Spleen (tissue), 11 donors: ENCODE data around the gene CDCA3. TPM values are rescaled to one million over a fixed set of nuclear protein-coding genes. Genes with fewer than 3 reads are reported as not detected.

ENCODE experiments used
- DNase-seq: peaks from one replicate; pipeline ENCODE4 v3.0.0-alpha.2; 2020
- H3K27ac ChIP-seq, 8 donors: fragments of 200-600 bp; sonication (generic) in 7 of 8; 1 replicate in 4 of 8; 2 replicates in 4 of 8; pipeline versions ENCODE4 v1.5.0 to v1.8.0; 2016 to 2021; ENCODE audit warnings: inconsistent platforms in 4 of 8, mild to moderate bottlenecking in 4 of 8, moderate library complexity in 1 of 8
- H3K27me3 ChIP-seq, 7 donors: fragments of 200-600 bp; sonication (generic) in 6 of 7; replicated peaks in 1 of 7; 1 replicate in 4 of 7; 2 replicates in 3 of 7; pipeline versions ENCODE4 v1.5.0 to v1.8.0; 2016 to 2021; ENCODE audit warnings: inconsistent platforms in 3 of 7, mild to moderate bottlenecking in 1 of 7
- H3K36me3 ChIP-seq, 6 donors: fragments of 200-600 bp; sonication (generic) in 5 of 6; 1 replicate in 4 of 6; 2 replicates in 2 of 6; pipeline versions ENCODE4 v1.5.0 to v1.8.0; 2016 to 2021; ENCODE audit warnings: inconsistent platforms in 2 of 6
- H3K4me1 ChIP-seq, 6 donors: fragments of 200-600 bp; sonication (generic) in 5 of 6; 1 replicate in 3 of 6; 2 replicates in 3 of 6; pipeline versions ENCODE4 v1.5.0 to v1.8.0; 2016 to 2021; ENCODE audit warnings: inconsistent platforms in 3 of 6
- H3K4me3 ChIP-seq, 8 donors: fragments of 200-600 bp; sonication (generic) in 7 of 8; 1 replicate in 4 of 8; 2 replicates in 4 of 8; pipeline versions ENCODE4 v1.5.0 to v1.8.0; 2016 to 2021; ENCODE audit warnings: inconsistent platforms in 4 of 8, mild to moderate bottlenecking in 4 of 8, moderate library complexity in 2 of 8
- H3K9me3 ChIP-seq, 8 donors: fragments of 200-600 bp; sonication (generic) in 7 of 8; 1 replicate in 4 of 8; 2 replicates in 4 of 8; pipeline versions ENCODE4 v1.5.0 to v1.8.0; 2016 to 2021; ENCODE audit warnings: inconsistent platforms in 4 of 8
- POLR2A ChIP-seq, 3 donors: fragments of 450-650 bp; IDR thresholded peaks; one replicate each; pipeline ENCODE4 v1.5.1; 2017; ENCODE audit warnings: antibody characterized with exemption in 3 of 3, mild to moderate bottlenecking in 1 of 3
- POLR2AphosphoS5 ChIP-seq, 3 donors: sonication (generic); formaldehyde crosslinking; IDR thresholded peaks; one replicate each; pipeline ENCODE4 v1.5.1; 2017; ENCODE audit warnings: antibody characterized with exemption in 3 of 3
- WGBS, 5 donors: extraction: QIAGEN DNeasy Blood & Tissue Kit in 3 of 5; methylation state at CpG; one replicate each; pipeline versions ENCODE4 v1.1.5 to v1.1.7; 2013 to 2018; 5-methylcytosine and 5-hydroxymethylcytosine counted together
- intact Hi-C: fragments of 100-400 bp; cut with DNase I; formaldehyde crosslinking; loops from one replicate; pipeline ENCODE4 v1.15.0; 2023; ENCODE audit warnings: low total_unique reads
- polyA plus RNA-seq, 3 donors: library from polyadenylated mRNA; stranded (reverse); fragments of 200-250 nt; gene quantifications; one replicate each; pipeline ENCODE4 v1.2.1, GENCODE V29; 2013
- total RNA-seq, 7 donors: library from RNA; depleted of rRNA in 3 of 7; stranded (reverse); fragments of >200 nt in 3 of 7; fragmentation: NEBNext Ultra II Directional in 4 of 7; extraction: Animal tissue kit (Norgen Biotek cat#: 25700) in 4 of 7; gene quantifications; one replicate each; pipeline versions ENCODE4 v1.1.0 to v1.2.1, GENCODE V29; 2016 to 2021
- TF ChIP-seq, protein P1 (sequence below), 11 experiments: fragments of 200-600 bp in 7 of 11; fragments of 450-650 bp in 4 of 11; sonication (generic) in 4 of 11; IDR thresholded peaks in 8 of 11; conservative IDR thresholded peaks in 3 of 11; 1 replicate in 7 of 11; 2 replicates in 4 of 11; pipeline versions ENCODE4 v1.4.0 to v1.8.0; 2016 to 2021; ENCODE audit warnings: antibody characterized with exemption in 11 of 11, inconsistent platforms in 4 of 11, mild to moderate bottlenecking in 1 of 11
- donor health status: healthy with polysubstance abuse.
- donor health status: DM: no; HTN: no; CAD: no; lungs with moderate emphysema.
- donor health status: DM: no; HTN: no; CAD: no.
- donor health status: Bipolar disorder and iron deficiency.
- donor health status: healthy.
- donor health status: DM: no; HTN: no; CAD: no.
- donor health status: DM: yes; HTN: yes; CAD: no.

Gene CDCA3
- total and polyA plus RNA-seq, 10 donors: 1.9 to 18.1 (median 5.4) TPM

GRCh38 chr12:6863033-6863432 is 11.9 kb upstream of the CDCA3 start:
- TF ChIP-seq POLR2A (IDR thresholded peaks at IDR 0.05) (no peak), POLR2AphosphoS5 (IDR thresholded peaks at IDR 0.05) (no peak)
- TF ChIP-seq, protein P1, sequence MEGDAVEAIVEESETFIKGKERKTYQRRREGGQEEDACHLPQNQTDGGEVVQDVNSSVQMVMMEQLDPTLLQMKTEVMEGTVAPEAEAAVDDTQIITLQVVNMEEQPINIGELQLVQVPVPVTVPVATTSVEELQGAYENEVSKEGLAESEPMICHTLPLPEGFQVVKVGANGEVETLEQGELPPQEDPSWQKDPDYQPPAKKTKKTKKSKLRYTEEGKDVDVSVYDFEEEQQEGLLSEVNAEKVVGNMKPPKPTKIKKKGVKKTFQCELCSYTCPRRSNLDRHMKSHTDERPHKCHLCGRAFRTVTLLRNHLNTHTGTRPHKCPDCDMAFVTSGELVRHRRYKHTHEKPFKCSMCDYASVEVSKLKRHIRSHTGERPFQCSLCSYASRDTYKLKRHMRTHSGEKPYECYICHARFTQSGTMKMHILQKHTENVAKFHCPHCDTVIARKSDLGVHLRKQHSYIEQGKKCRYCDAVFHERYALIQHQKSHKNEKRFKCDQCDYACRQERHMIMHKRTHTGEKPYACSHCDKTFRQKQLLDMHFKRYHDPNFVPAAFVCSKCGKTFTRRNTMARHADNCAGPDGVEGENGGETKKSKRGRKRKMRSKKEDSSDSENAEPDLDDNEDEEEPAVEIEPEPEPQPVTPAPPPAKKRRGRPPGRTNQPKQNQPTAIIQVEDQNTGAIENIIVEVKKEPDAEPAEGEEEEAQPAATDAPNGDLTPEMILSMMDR (IDR thresholded peaks at IDR 0.05 in 8 of 11, conservative IDR thresholded peaks at IDR 0.05 in 3 of 11): no peak
- Histone ChIP-seq H3K9me3 (no peaks in the 10 kb centered on the region), H3K36me3 (peaks cover under 1 to 83% (median 75%) of the 10 kb centered on the region in 6 donors), H3K27me3 (no peaks in the 10 kb centered on the region), H3K4me1 (peaks cover 0 to 16% (median 8%) of the 10 kb centered on the region in 6 donors), H3K27ac (no peak overlapping the region), H3K4me3 (no peak overlapping the region)
- DNase-seq: no peak
- intact Hi-C loops: loop anchor here (10.0 kb wide), 1 partner anchor 102 kb away; no protein-coding TSS in a partner anchor
- WGBS, 5 donors: 91 to 96% (median 95%) methylated on average over 11 of the region's 11 CpGs

GRCh38 chr12:6861391-6861790 is 10.3 kb upstream of the CDCA3 start:
- no peaks in the 10 kb centered on the region for H3K9me3 ChIP-seq
- 93 to 96% (median 95%) methylated on average over 8 to 9 of the region's 9 CpGs for WGBS, 5 donors
- H3K27me3 ChIP-seq: no peaks in the 10 kb centered on the region
- H3K27ac ChIP-seq: no peak overlapping the region
- intact Hi-C loops: loop anchor here (10.0 kb wide), 1 partner anchor 103 kb away; no protein-coding TSS in a partner anchor
- TF ChIP-seq POLR2A (IDR thresholded peaks at IDR 0.05) (no peak), POLR2AphosphoS5 (IDR thresholded peaks at IDR 0.05) (no peak)
- TF ChIP-seq, protein P1 (IDR thresholded peaks at IDR 0.05 in 8 of 11, conservative IDR thresholded peaks at IDR 0.05 in 3 of 11): no peak
- no peak for DNase-seq
- peaks cover 0 to 3% (median under 1%) of the 10 kb centered on the region in 6 donors for H3K4me1 ChIP-seq
- peaks cover 10 to 99% (median 92%) of the 10 kb centered on the region in 6 donors for H3K36me3 ChIP-seq
- H3K4me3 ChIP-seq: no peak overlapping the region

- H3K27me3 ChIP-seq: no peaks in the 10 kb centered on the region
- H3K4me1 ChIP-seq: no peaks in the 10 kb centered on the region
- no peak overlapping the region for H3K4me3 ChIP-seq
- peaks cover 10 to 100% (median 94%) of the 10 kb centered on the region in 6 donors for H3K36me3 ChIP-seq
- 96 to 99% (median 96%) methylated on average over 7 of the region's 7 CpGs for WGBS, 5 donors
- no peak for DNase-seq
- intact Hi-C loops: loop anchor here (10.0 kb wide), 1 partner anchor 104 kb away; no protein-coding TSS in a partner anchor
- H3K27ac ChIP-seq: no peak overlapping the region
- no peaks in the 10 kb centered on the region for H3K9me3 ChIP-seq
- TF ChIP-seq, protein P1 (IDR thresholded peaks at IDR 0.05 in 8 of 11, conservative IDR thresholded peaks at IDR 0.05 in 3 of 11): no peak
- no peak for TF ChIP-seq POLR2A (IDR thresholded peaks at IDR 0.05)
- TF ChIP-seq POLR2AphosphoS5 (IDR thresholded peaks at IDR 0.05): no peak
These were observed 9.9 kb upstream of the CDCA3 start for GRCh38 chr12:6860942-6861341.

DNA sequence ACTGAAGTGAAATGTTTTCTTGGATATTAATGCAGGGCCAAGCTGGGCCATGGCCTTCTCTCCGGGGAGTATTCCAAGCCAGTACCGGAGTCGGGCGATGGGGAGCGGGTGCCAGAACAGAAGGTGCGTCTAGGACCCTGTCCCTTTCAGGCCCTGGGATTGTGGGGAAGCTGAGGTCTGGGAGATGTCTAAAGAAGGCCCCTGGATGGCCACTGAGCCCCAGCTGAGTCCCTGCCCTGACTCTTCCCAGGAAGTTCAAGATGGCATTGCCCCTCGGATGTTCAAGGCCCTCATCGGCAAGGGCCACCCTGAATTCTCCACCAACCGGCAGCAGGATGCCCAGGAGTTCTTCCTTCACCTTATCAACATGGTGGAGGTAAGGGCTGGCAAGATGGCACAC is 9.0 kb upstream of the CDCA3 start:
- Histone ChIP-seq H3K27ac (no peak overlapping the region), H3K36me3 (peaks cover 10 to 100% (median 94%) of the 10 kb centered on the region in 6 donors), H3K4me1 (no peaks in the 10 kb centered on the region), H3K4me3 (no peak overlapping the region), H3K27me3 (no peaks in the 10 kb centered on the region), H3K9me3 (no peaks in the 10 kb centered on the region)
- intact Hi-C loops: loop anchor here (10.0 kb wide), 1 partner anchor 105 kb away; no protein-coding TSS in a partner anchor
- 92 to 99% (median 96%) methylated on average over 9 of the region's 9 CpGs for whole genome bisulfite sequencing, 5 donors
- DNase-seq: no peak
- TF ChIP-seq POLR2A (IDR thresholded peaks at IDR 0.05) (no peak), POLR2AphosphoS5 (IDR thresholded peaks at IDR 0.05) (no peak)
- TF ChIP-seq, protein P1 (IDR thresholded peaks at IDR 0.05 in 8 of 11, conservative IDR thresholded peaks at IDR 0.05 in 3 of 11): no peak
